ENCODE data around the gene MAGI2. TPM values are rescaled to one million over a fixed set of nuclear protein-coding genes. Genes with fewer than 3 reads are reported as not detected.

The MAGI2 gene
- total RNA-seq, 1 experiment from 2014 or later: 0.34 TPM

GRCh38 chr7:78121888-78122287 is 1331.6 kb downstream of the MAGI2 start:
- Histone ChIP-seq H3K36me3 (ENCODE audit: insufficient read depth, low read length, poor library complexity, severe bottlenecking) (no peaks in the 10 kb centered on the region), H3K27me3 (replicated peaks; ENCODE audit: insufficient read depth, low read depth, low read length, poor library complexity) (peaks cover 21% of the 10 kb centered on the region), H3K27ac (ENCODE audit: low read depth, low read length, poor library complexity, severe bottlenecking) (no peak overlapping the region), H3K4me1 (ENCODE audit: insufficient read depth, low read length, poor library complexity, severe bottlenecking) (no peaks in the 10 kb centered on the region), H3K4me3 (ENCODE audit: low read depth, low read length, poor library complexity, severe bottlenecking) (no peak overlapping the region), H3K9me3 (ENCODE audit: low read depth, low read length, poor library complexity, severe bottlenecking) (no peaks in the 10 kb centered on the region)
- CTCF ChIA-PET: no interaction called here
- intact Hi-C loops (cut with micrococcal nuclease; ENCODE audit: unreplicated experiment): no loop called here
- POLR2A ChIA-PET (ENCODE audit: low non-redundant PET): no interaction called here
- DNase-seq (ENCODE audit: low spot score): no peak
- no TSS peak for BruUV-seq (replicated peaks)
- no peak for TF ChIP-seq CTCF (conservative IDR thresholded peaks at IDR 0.05; ENCODE audit: low read depth, low read length)
- no peak for TF ChIP-seq EZH2 (IDR thresholded peaks at IDR 0.05; ENCODE audit: borderline replicate concordance, low read depth, low read length, poor library complexity, severe bottlenecking)

- no peak for TF ChIP-seq CTCF (conservative IDR thresholded peaks at IDR 0.05; ENCODE audit: low read depth, low read length)
- TF ChIP-seq EZH2 (IDR thresholded peaks at IDR 0.05; ENCODE audit: borderline replicate concordance, low read depth, low read length, poor library complexity, severe bottlenecking): no peak
- Histone ChIP-seq H3K4me1 (ENCODE audit: insufficient read depth, low read length, poor library complexity, severe bottlenecking) (no peaks in the 10 kb centered on the region), H3K27ac (ENCODE audit: low read depth, low read length, poor library complexity, severe bottlenecking) (no peak overlapping the region), H3K4me3 (ENCODE audit: low read depth, low read length, poor library complexity, severe bottlenecking) (no peak overlapping the region), H3K27me3 (replicated peaks; ENCODE audit: insufficient read depth, low read depth, low read length, poor library complexity) (peaks cover 20% of the 10 kb centered on the region), H3K36me3 (ENCODE audit: insufficient read depth, low read length, poor library complexity, severe bottlenecking) (no peaks in the 10 kb centered on the region), H3K9me3 (ENCODE audit: low read depth, low read length, poor library complexity, severe bottlenecking) (no peaks in the 10 kb centered on the region)
- intact Hi-C loops (cut with micrococcal nuclease; ENCODE audit: unreplicated experiment): no loop called here
- no peak for DNase-seq (ENCODE audit: low spot score)
- ChIA-PET CTCF (no interaction called here), POLR2A (ENCODE audit: low non-redundant PET) (no interaction called here)
- BruUV-seq (replicated peaks): no TSS peak
Observed at GRCh38 chr7:78118470-78118869, 1335.0 kb downstream of the MAGI2 start.

DNA sequence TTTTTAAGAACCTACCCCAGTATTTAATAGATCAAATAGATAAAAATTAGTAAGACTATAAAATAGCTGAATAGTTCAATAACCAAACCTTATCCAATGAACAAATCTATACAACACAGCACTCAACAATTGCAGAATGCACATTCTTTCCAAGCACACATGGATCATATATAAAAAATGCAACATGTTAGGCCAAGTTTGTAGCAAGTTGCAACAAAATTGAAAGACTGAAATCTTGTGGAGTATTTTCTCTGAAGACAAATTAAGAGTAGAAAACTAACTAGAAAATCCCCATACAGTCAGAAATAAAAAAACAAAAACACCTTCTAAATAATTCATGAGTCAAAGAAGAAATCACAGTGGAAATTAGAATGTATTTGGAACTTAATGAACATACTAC is 1337.6 kb downstream of the MAGI2 start:
- Histone ChIP-seq H3K27ac (ENCODE audit: low read depth, low read length, poor library complexity, severe bottlenecking) (no peak overlapping the region), H3K27me3 (replicated peaks; ENCODE audit: insufficient read depth, low read depth, low read length, poor library complexity) (peaks cover 15% of the 10 kb centered on the region), H3K36me3 (ENCODE audit: insufficient read depth, low read length, poor library complexity, severe bottlenecking) (no peaks in the 10 kb centered on the region), H3K9me3 (ENCODE audit: low read depth, low read length, poor library complexity, severe bottlenecking) (no peaks in the 10 kb centered on the region), H3K4me1 (ENCODE audit: insufficient read depth, low read length, poor library complexity, severe bottlenecking) (no peaks in the 10 kb centered on the region), H3K4me3 (ENCODE audit: low read depth, low read length, poor library complexity, severe bottlenecking) (no peak overlapping the region)
- TF ChIP-seq CTCF (conservative IDR thresholded peaks at IDR 0.05; ENCODE audit: low read depth, low read length): no peak
- TF ChIP-seq EZH2 (IDR thresholded peaks at IDR 0.05; ENCODE audit: borderline replicate concordance, low read depth, low read length, poor library complexity, severe bottlenecking): no peak
- intact Hi-C loops (cut with micrococcal nuclease; ENCODE audit: unreplicated experiment): no loop called here
- no TSS peak for BruUV-seq (replicated peaks)
- ChIA-PET POLR2A (ENCODE audit: low non-redundant PET) (no interaction called here), CTCF (interaction anchor here (1.1 kb wide), 1 partner anchor 18 kb away, joined by 4 read pairs; no protein-coding TSS in a partner anchor)
- no peak for DNase-seq (ENCODE audit: low spot score)

Data from A673 (cell line).